HepG2 (cell line): ENCODE measurements around the gene TNFAIP8L1. TPM values are rescaled to one million over a fixed set of nuclear protein-coding genes. Genes with fewer than 3 reads are reported as not detected.

ENCODE experiments used
- CENPX ChIP-seq: sonication (generic); formaldehyde crosslinking; IDR thresholded peaks from 2 replicates; pipeline ENCODE4 v1.9.0; 2021; ENCODE audit warnings: mild to moderate bottlenecking, missing genetic modification reagents, moderate library complexity
- CHD4 ChIP-seq: fragments of 200-600 bp; sonication (generic); IDR thresholded peaks from 2 replicates; pipeline ENCODE4 v1.7.0; 2017; ENCODE audit warnings: mild to moderate bottlenecking, low read length, borderline replicate concordance
- IRF2 ChIP-seq: IDR thresholded peaks from 2 replicates; pipeline ENCODE4 v1.6.1; 2018; ENCODE audit warnings: missing genetic modification reagents, missing compliant biosample characterization
- JUND ChIP-seq: sonication (generic); formaldehyde crosslinking; IDR thresholded peaks from 2 replicates; pipeline ENCODE4 v1.8.0; 2022; ENCODE audit warnings: mild to moderate bottlenecking, missing genetic modification reagents
- SMAD1 ChIP-seq: sonication (generic); formaldehyde crosslinking; IDR thresholded peaks from 2 replicates; pipeline ENCODE4 v1.4.0; 2020; ENCODE audit warnings: missing genetic modification reagents, low read depth, mild to moderate bottlenecking, borderline replicate concordance
- SOX5 ChIP-seq: IDR thresholded peaks from 2 replicates; pipeline ENCODE4 v1.6.1; 2016; ENCODE audit warnings: borderline replicate concordance
- ZNF567 ChIP-seq: sonication (generic); formaldehyde crosslinking; IDR thresholded peaks from 2 replicates; pipeline ENCODE4 v1.8.1; 2023; ENCODE audit warnings: mild to moderate bottlenecking, missing genetic modification reagents, borderline replicate concordance
- ZNF616 ChIP-seq: sonication (generic); formaldehyde crosslinking; IDR thresholded peaks from 2 replicates; pipeline ENCODE4 v1.5.0; 2020; ENCODE audit warnings: low read depth, mild to moderate bottlenecking, missing genetic modification reagents
- ZNF775 ChIP-seq: sonication (generic); formaldehyde crosslinking; IDR thresholded peaks from 2 replicates; pipeline ENCODE4 v1.4.0; 2020; ENCODE audit warnings: missing genetic modification reagents, mild to moderate bottlenecking, moderate library complexity, borderline replicate concordance
- ZSCAN21 ChIP-seq: sonication (generic); formaldehyde crosslinking; IDR thresholded peaks from 2 replicates; pipeline ENCODE4 v1.8.0; 2022; ENCODE audit warnings: mild to moderate bottlenecking, missing genetic modification reagents, moderate library complexity, borderline replicate concordance
- polyA plus RNA-seq, 8 experiments: library from polyadenylated mRNA; depleted of rRNA in 3 of 8; stranded (reverse) in 7 of 8; unstranded in 1 of 8; fragments of >200 nt; fragmentation: Illumina TruSeq in 4 of 8; extraction: Trizol in 4 of 8; gene quantifications; 2 replicates each; pipeline versions ENCODE4 v1.2.1 to v1.2.3, GENCODE V29; 2011 to 2016; ENCODE audit warnings: low read depth in 4 of 8, missing spikeins in 1 of 8, mixed read lengths in 1 of 8; ENCODE audit not compliant: insufficient read depth in 1 of 8
- total RNA-seq, 5 experiments: library from RNA; depleted of rRNA; stranded (reverse); fragments of >200 nt; fragmentation: Illumina TruSeq; extraction: Trizol; gene quantifications; 2 replicates each; pipeline ENCODE4 v1.2.3, GENCODE V29; 2016; ENCODE audit warnings: low read depth in 1 of 5
- TF ChIP-seq, protein P1 (sequence below): sonication (generic); formaldehyde crosslinking; IDR thresholded peaks from 2 replicates; pipeline ENCODE4 v1.4.0; 2020; ENCODE audit warnings: missing genetic modification reagents
- TF ChIP-seq, protein P2 (sequence below): sonication (generic); formaldehyde crosslinking; IDR thresholded peaks from 2 replicates; pipeline ENCODE4 v1.4.0; 2020; ENCODE audit warnings: missing genetic modification reagents
- TF ChIP-seq, protein P3 (sequence below): sonication (generic); formaldehyde crosslinking; IDR thresholded peaks from 2 replicates; pipeline ENCODE4 v1.5.0; 2020; ENCODE audit warnings: missing genetic modification reagents
- TF ChIP-seq, protein P4 (sequence below): sonication (generic); formaldehyde crosslinking; IDR thresholded peaks from 2 replicates; pipeline ENCODE4 v1.8.1; 2023; ENCODE audit warnings: mild to moderate bottlenecking, inconsistent platforms, moderate library complexity, missing genetic modification reagents, borderline replicate concordance
- TF ChIP-seq, protein P5 (sequence below): sonication (generic); formaldehyde crosslinking; IDR thresholded peaks from 2 replicates; pipeline ENCODE4; 2020; ENCODE audit warnings: missing genetic modification reagents, mild to moderate bottlenecking, borderline replicate concordance
- TF ChIP-seq, protein P6 (sequence below): sonication (generic); formaldehyde crosslinking; IDR thresholded peaks from 2 replicates; pipeline ENCODE4 v1.4.0; 2020; ENCODE audit warnings: missing genetic modification reagents; ENCODE audit errors: not compliant biosample characterization
- TF ChIP-seq, protein P7 (sequence below): sonication (generic); formaldehyde crosslinking; IDR thresholded peaks from 2 replicates; pipeline ENCODE4 v1.4.0; 2020; ENCODE audit warnings: missing genetic modification reagents

Gene TNFAIP8L1
- total and polyA plus RNA-seq, 2 of the 13 experiments (the other 11 are each of a cell fraction or from before 2014, with no cell fraction given): 13.4 to 21.4 TPM

DNA sequence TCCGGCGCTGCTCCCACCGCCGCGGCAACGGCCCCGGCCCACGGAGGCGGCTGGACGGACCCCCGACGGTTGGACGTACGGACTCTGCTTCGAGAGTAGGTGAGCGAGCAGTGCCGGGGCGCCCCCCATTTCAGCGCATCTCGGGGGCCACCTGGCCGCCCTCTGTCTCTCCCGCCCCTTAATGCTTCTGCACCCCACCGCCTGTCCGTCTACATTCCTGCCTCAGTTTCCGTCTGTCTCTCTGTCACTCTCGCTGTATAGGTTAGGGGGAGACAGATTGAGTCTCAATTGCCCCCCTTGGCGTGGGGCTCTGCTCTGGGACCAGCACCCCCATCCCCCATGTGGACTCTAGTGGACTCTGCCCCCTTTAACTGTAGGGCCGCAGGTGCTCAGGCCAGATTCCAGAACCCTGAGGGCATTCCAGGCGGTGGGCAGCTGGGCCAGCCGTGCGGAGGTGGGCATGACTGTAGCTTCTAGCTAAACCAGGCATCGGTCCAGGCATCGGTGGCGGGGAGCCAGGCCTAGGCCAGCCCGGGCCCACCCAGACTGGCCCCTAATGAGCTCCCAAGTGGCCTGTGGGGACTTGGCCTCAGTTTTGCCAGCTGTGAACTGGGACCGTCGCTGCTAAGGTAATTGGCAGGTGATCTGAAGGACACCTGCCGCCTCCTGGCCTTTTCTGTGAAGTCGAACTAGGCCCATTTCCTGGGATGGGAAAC is 373 bp downstream of the TNFAIP8L1 start (continued):
- TF ChIP-seq CHD4 (peak; percentile 95), ZSCAN21 (CRISPR knock-in tag) (peak; percentile 31; the same call in 1 of the 2 replicates), ZNF616 (0 out of 2 replicates have a peak, but pooled peaks have one; percentile 75), SOX5 (CRISPR knock-in tag) (no peak), IRF2 (CRISPR knock-in tag) (peak; percentile 25; the same call in 1 of the 2 replicates), CENPX (CRISPR knock-in tag) (no peak), ZNF567 (CRISPR knock-in tag) (peak; percentile 61; the same call in 1 of the 2 replicates), SMAD1 (peak; percentile 91; the same call in 1 of the 2 replicates), ZNF775 (CRISPR knock-in tag) (no peak), JUND (CRISPR knock-in tag) (peak; percentile 37; the same call in 1 of the 2 replicates)
- TF ChIP-seq, protein P1, sequence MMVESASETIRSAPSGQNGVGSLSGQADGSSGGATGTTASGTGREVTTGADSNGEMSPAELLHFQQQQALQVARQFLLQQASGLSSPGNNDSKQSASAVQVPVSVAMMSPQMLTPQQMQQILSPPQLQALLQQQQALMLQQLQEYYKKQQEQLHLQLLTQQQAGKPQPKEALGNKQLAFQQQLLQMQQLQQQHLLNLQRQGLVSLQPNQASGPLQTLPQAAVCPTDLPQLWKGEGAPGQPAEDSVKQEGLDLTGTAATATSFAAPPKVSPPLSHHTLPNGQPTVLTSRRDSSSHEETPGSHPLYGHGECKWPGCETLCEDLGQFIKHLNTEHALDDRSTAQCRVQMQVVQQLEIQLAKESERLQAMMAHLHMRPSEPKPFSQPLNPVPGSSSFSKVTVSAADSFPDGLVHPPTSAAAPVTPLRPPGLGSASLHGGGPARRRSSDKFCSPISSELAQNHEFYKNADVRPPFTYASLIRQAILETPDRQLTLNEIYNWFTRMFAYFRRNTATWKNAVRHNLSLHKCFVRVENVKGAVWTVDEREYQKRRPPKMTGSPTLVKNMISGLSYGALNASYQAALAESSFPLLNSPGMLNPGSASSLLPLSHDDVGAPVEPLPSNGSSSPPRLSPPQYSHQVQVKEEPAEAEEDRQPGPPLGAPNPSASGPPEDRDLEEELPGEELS: no peak
- TF ChIP-seq, protein P2, sequence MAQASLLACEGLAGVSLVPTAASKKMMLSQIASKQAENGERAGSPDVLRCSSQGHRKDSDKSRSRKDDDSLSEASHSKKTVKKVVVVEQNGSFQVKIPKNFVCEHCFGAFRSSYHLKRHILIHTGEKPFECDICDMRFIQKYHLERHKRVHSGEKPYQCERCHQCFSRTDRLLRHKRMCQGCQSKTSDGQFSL (CRISPR knock-in tag): peak; percentile 80
- TF ChIP-seq, protein P3, sequence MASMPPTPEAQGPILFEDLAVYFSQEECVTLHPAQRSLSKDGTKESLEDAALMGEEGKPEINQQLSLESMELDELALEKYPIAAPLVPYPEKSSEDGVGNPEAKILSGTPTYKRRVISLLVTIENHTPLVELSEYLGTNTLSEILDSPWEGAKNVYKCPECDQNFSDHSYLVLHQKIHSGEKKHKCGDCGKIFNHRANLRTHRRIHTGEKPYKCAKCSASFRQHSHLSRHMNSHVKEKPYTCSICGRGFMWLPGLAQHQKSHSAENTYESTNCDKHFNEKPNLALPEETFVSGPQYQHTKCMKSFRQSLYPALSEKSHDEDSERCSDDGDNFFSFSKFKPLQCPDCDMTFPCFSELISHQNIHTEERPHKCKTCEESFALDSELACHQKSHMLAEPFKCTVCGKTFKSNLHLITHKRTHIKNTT (CRISPR knock-in tag): no peak
- TF ChIP-seq, protein P4, sequence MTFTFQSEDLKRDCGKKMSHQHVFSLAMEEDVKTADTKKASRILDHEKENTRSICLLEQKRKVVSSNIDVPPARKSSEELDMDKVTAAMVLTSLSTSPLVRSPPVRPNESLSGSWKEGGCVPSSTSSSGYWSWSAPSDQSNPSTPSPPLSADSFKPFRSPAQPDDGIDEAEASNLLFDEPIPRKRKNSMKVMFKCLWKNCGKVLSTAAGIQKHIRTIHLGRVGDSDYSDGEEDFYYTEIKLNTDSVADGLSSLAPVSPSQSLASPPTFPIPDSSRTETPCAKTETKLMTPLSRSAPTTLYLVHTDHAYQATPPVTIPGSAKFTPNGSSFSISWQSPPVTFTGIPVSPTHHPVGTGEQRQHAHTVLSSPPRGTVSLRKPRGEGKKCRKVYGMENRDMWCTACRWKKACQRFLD: peak; percentile 24; the same call in 1 of the 2 replicates
- TF ChIP-seq, protein P5, sequence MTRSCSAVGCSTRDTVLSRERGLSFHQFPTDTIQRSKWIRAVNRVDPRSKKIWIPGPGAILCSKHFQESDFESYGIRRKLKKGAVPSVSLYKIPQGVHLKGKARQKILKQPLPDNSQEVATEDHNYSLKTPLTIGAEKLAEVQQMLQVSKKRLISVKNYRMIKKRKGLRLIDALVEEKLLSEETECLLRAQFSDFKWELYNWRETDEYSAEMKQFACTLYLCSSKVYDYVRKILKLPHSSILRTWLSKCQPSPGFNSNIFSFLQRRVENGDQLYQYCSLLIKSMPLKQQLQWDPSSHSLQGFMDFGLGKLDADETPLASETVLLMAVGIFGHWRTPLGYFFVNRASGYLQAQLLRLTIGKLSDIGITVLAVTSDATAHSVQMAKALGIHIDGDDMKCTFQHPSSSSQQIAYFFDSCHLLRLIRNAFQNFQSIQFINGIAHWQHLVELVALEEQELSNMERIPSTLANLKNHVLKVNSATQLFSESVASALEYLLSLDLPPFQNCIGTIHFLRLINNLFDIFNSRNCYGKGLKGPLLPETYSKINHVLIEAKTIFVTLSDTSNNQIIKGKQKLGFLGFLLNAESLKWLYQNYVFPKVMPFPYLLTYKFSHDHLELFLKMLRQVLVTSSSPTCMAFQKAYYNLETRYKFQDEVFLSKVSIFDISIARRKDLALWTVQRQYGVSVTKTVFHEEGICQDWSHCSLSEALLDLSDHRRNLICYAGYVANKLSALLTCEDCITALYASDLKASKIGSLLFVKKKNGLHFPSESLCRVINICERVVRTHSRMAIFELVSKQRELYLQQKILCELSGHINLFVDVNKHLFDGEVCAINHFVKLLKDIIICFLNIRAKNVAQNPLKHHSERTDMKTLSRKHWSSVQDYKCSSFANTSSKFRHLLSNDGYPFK (CRISPR knock-in tag): 0 out of 2 replicates have a peak, but pooled peaks have one; percentile 20
- TF ChIP-seq, protein P6, sequence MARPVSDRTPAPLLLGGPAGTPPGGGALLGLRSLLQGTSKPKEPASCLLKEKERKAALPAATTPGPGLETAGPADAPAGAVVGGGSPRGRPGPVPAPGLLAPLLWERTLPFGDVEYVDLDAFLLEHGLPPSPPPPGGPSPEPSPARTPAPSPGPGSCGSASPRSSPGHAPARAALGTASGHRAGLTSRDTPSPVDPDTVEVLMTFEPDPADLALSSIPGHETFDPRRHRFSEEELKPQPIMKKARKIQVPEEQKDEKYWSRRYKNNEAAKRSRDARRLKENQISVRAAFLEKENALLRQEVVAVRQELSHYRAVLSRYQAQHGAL (CRISPR knock-in tag): no peak
- TF ChIP-seq, protein P7, sequence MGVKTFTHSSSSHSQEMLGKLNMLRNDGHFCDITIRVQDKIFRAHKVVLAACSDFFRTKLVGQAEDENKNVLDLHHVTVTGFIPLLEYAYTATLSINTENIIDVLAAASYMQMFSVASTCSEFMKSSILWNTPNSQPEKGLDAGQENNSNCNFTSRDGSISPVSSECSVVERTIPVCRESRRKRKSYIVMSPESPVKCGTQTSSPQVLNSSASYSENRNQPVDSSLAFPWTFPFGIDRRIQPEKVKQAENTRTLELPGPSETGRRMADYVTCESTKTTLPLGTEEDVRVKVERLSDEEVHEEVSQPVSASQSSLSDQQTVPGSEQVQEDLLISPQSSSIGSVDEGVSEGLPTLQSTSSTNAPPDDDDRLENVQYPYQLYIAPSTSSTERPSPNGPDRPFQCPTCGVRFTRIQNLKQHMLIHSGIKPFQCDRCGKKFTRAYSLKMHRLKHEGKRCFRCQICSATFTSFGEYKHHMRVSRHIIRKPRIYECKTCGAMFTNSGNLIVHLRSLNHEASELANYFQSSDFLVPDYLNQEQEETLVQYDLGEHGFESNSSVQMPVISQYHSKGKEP (CRISPR knock-in tag): no peak
